Measurements from ENCODE around the gene HOXC11.

HOXC11 gene

DNA sequence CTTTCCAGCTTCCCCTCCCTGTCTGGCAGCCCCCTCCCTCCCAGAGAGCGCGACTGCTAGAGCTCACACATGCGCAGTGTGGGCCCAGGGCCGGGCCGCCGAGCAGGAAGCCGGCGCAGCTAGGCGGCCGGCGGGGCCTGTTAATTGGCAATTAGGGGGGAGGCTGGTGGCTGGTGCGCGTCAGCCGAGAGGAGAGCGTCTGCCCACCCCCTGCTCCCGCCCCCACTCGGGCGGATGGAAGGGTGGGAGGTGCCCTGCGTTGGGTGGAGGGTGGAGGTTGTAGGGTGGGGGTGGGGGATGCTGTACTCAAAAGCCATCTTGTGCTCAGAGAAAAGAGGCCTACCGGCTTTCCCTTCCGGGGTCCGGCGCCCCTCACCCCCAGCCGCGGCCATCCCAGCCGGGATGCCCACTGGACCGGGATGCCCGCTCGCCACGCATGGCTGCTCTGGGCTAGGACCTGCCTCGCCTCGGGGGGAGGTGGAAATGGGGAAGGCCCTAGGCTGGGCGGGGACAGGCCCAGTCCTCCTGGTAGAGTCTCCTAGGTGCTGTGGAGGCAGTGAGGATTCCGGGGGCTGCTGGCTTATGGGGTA is 45.0 kb downstream of the HOXC11 start:
- peak; percentile 81 for FAIRE-seq
- TF ChIP-seq POLR2AphosphoS5 (IDR thresholded peaks at IDR 0.05; ENCODE audit: low read depth, low read length) (no peak), POLR2A (IDR thresholded peaks at IDR 0.05; ENCODE audit: low read depth, low read length) (0 out of 2 replicates have a peak, but pooled peaks have one; percentile 28), TAF1 (IDR thresholded peaks at IDR 0.05; ENCODE audit: low read depth, low read length) (peak; percentile 38; the same call in 1 of the 2 replicates), SPI1 (IDR thresholded peaks at IDR 0.05; ENCODE audit: low read depth, low read length) (no peak), POU2F2 (IDR thresholded peaks at IDR 0.05; ENCODE audit: low read depth, low read length) (no peak), PAX5 (IDR thresholded peaks at IDR 0.05; ENCODE audit: insufficient read depth, low read length, severe bottlenecking) (peak; percentile 92)
- peak; percentile 95 for DNase-seq (ENCODE audit: insufficient read length, low spot score)

- no peak for DNase-seq (ENCODE audit: insufficient read length, low spot score)
- no peak for FAIRE-seq
- no peak for TF ChIP-seq POLR2AphosphoS5 (IDR thresholded peaks at IDR 0.05; ENCODE audit: low read depth, low read length)
- no peak for TF ChIP-seq TAF1 (IDR thresholded peaks at IDR 0.05; ENCODE audit: low read depth, low read length)
- TF ChIP-seq POU2F2 (IDR thresholded peaks at IDR 0.05; ENCODE audit: low read depth, low read length): no peak
- no peak for TF ChIP-seq PAX5 (IDR thresholded peaks at IDR 0.05; ENCODE audit: insufficient read depth, low read length, severe bottlenecking)
- TF ChIP-seq SPI1 (IDR thresholded peaks at IDR 0.05; ENCODE audit: low read depth, low read length): no peak
- TF ChIP-seq POLR2A (IDR thresholded peaks at IDR 0.05; ENCODE audit: low read depth, low read length): no peak
Observed at GRCh38 chr12:54018468-54018984, 45.6 kb downstream of the HOXC11 start.

- DNase-seq (ENCODE audit: insufficient read length, low spot score) (no peak), FAIRE-seq (no peak)
- TF ChIP-seq SPI1 (IDR thresholded peaks at IDR 0.05; ENCODE audit: low read depth, low read length) (no peak), POLR2AphosphoS5 (IDR thresholded peaks at IDR 0.05; ENCODE audit: low read depth, low read length) (no peak), POLR2A (IDR thresholded peaks at IDR 0.05; ENCODE audit: low read depth, low read length) (no peak), PAX5 (IDR thresholded peaks at IDR 0.05; ENCODE audit: insufficient read depth, low read length, severe bottlenecking) (no peak), POU2F2 (IDR thresholded peaks at IDR 0.05; ENCODE audit: low read depth, low read length) (no peak)
Observed at GRCh38 chr12:54019091-54019811, 46.3 kb downstream of the HOXC11 start.

- TF ChIP-seq POLR2AphosphoS5 (IDR thresholded peaks at IDR 0.05; ENCODE audit: low read depth, low read length) (no peak), TAF1 (IDR thresholded peaks at IDR 0.05; ENCODE audit: low read depth, low read length) (no peak), SPI1 (IDR thresholded peaks at IDR 0.05; ENCODE audit: low read depth, low read length) (no peak), POU2F2 (IDR thresholded peaks at IDR 0.05; ENCODE audit: low read depth, low read length) (no peak), PAX5 (IDR thresholded peaks at IDR 0.05; ENCODE audit: insufficient read depth, low read length, severe bottlenecking) (no peak), POLR2A (IDR thresholded peaks at IDR 0.05; ENCODE audit: low read depth, low read length) (no peak)
- FAIRE-seq (no peak), DNase-seq (ENCODE audit: insufficient read length, low spot score) (no peak)
Observed at GRCh38 chr12:54019924-54020590, 47.1 kb downstream of the HOXC11 start.

DNA sequence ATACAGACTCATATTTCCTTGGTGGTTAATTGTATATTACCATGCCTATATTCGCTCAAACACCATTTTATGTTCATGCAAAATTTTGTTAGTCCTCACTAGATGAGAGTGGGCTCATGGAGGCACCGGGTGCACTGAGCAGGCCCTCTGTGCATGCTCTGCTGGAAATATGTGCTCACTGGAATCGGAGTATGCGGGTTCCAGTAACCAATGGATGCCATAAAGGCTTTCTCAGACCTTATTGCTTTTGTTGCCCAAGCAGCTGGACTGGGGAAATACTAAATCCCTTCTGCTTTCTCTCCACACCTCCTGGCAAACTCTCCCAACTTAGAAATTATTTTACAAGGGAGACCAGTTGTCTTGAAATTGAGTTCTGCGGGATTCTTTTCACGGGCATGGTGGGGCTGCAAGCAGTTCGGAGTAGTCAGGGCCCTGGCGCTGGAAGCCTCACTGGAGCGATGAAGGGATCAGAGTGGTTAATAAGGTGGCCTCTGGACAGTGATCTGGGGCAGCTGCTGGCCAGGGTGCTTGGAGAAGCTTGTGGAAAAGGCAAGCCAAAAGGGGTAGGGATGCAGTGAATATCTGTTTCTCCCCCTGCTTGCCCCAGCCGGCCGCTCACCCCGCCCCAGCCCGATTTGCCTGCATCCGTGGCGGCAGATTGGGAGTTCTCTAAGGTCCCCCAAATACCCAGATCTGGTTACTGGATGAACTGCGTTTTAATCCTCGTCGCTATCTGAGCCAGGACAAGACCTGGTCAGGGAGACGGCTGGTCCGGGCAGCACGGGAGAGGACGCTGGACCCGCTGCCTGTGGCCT is 47.9 kb downstream of the HOXC11 start:
- TF ChIP-seq POLR2A (IDR thresholded peaks at IDR 0.05; ENCODE audit: low read depth, low read length) (no peak), PAX5 (IDR thresholded peaks at IDR 0.05; ENCODE audit: insufficient read depth, low read length, severe bottlenecking) (no peak), SPI1 (IDR thresholded peaks at IDR 0.05; ENCODE audit: low read depth, low read length) (no peak), POU2F2 (IDR thresholded peaks at IDR 0.05; ENCODE audit: low read depth, low read length) (no peak), TAF1 (IDR thresholded peaks at IDR 0.05; ENCODE audit: low read depth, low read length) (no peak), POLR2AphosphoS5 (IDR thresholded peaks at IDR 0.05; ENCODE audit: low read depth, low read length) (no peak)

DNA sequence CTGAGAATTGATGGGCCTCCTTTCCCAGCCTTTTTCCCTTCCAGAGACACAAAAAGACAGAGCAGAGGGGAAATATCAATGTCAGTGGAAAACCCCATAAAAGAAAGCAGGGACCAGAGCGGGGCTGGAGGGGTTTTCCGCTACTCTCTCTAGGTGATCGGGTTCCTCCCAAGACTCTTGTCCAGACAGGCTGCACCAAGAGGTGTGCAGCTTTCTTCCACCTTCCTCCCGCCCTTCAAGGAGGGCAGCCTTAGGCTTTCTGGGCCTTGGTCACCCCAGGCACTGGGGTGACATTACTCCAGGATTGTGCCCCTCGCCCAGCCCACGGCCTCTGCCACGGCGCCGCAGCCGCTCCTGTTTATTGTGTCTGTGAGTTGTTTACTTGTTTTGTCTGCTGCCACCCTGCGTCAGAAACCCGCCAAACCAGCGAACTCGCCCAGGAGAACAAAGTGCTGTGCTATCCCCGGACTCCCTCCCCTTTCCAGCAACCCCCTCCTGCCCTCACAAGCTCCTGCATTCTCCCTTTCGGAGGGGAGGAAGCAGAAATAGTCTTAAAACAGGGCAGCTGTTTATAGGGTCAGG is 48.6 kb downstream of the HOXC11 start:
- no peak for DNase-seq (ENCODE audit: insufficient read length, low spot score)
- TF ChIP-seq POLR2AphosphoS5 (IDR thresholded peaks at IDR 0.05; ENCODE audit: low read depth, low read length) (no peak), TAF1 (IDR thresholded peaks at IDR 0.05; ENCODE audit: low read depth, low read length) (no peak), POLR2A (IDR thresholded peaks at IDR 0.05; ENCODE audit: low read depth, low read length) (no peak), POU2F2 (IDR thresholded peaks at IDR 0.05; ENCODE audit: low read depth, low read length) (no peak), PAX5 (IDR thresholded peaks at IDR 0.05; ENCODE audit: insufficient read depth, low read length, severe bottlenecking) (no peak), SPI1 (IDR thresholded peaks at IDR 0.05; ENCODE audit: low read depth, low read length) (no peak)
- FAIRE-seq: no peak

More for the DNA sequence above, 47.9 kb downstream of the HOXC11 start:
- DNase-seq (ENCODE audit: insufficient read length, low spot score): no peak
- FAIRE-seq: no peak

DNA sequence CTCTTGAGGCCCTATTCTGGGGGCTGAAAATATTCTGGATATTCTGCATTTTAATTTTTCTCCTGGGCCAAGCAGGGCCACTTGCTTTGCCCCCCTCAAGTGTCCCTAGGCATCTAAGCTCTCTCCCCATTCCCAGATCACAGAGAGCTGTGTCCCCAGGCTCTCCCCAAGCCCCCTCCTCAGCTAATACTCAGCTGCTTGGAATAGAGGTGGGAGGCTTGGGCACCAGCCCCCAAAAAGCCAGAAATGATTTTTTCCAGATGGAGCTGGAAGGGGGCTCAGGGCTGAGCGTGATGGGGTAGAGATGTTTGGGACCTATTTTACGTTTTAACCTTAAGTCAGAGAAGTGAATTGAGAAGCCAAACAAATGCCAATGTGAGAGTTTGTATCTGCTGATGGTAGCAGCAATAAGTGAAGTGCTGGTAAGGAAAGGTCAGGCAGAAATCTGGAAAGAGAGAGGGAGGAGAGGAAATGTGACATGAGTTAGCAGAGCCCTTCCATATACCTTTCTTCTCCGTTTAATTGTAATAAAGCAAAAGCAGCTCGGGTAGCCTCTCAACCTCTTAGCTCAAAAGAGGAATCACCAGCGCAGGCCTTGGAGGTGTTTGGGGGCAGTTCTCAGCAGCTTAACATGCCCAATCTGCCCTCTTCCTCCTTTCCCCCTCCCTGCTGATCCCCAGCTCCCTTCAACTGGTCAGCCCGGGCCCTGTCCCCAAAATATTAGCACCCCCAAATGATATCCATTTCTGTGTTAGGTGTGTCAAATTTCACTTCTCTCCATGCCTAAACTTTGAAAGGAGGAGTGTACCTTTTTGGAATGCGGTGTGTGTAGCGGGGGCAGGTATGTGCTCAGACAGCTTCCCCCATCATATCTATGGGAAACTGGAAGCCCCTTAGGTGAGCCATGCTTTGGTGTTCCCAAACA is 50.3 kb downstream of the HOXC11 start:
- TF ChIP-seq TAF1 (IDR thresholded peaks at IDR 0.05; ENCODE audit: low read depth, low read length): no peak
- TF ChIP-seq POU2F2 (IDR thresholded peaks at IDR 0.05; ENCODE audit: low read depth, low read length): no peak
- no peak for TF ChIP-seq POLR2A (IDR thresholded peaks at IDR 0.05; ENCODE audit: low read depth, low read length)
- TF ChIP-seq POLR2AphosphoS5 (IDR thresholded peaks at IDR 0.05; ENCODE audit: low read depth, low read length): no peak
- TF ChIP-seq SPI1 (IDR thresholded peaks at IDR 0.05; ENCODE audit: low read depth, low read length): no peak
- no peak for TF ChIP-seq PAX5 (IDR thresholded peaks at IDR 0.05; ENCODE audit: insufficient read depth, low read length, severe bottlenecking)
- FAIRE-seq: no peak

More for the DNA sequence above, 50.3 kb downstream of the HOXC11 start:
- no peak for DNase-seq (ENCODE audit: insufficient read length, low spot score)
